Endothelial cell of umbilical vein (primary cell): Measurements from ENCODE around the gene RAI1. TPM values are rescaled to one million over a fixed set of nuclear protein-coding genes. Genes with fewer than 3 reads are reported as not detected.

ENCODE experiments used
- BruUV-seq: library from RNA; stranded (reverse); fragments of 400-500 nt; replicated peaks from 2 replicates; lab custom pipeline; 2021; lab: Mats Ljungman, UMichigan
- CTCF ChIA-PET: fragments of 300-600, 350-600 bp; sonication (Branson Sonifier 250); formaldehyde crosslinking; loops from one replicate; lab custom pipeline; 2021; ENCODE audit warnings: antibody characterized with exemption, inconsistent platforms; lab: Charles Lee
- POLR2A ChIA-PET: fragments of 300-600, 350-600 bp; sonication (Branson Sonifier 250); formaldehyde crosslinking; loops from one replicate; lab custom pipeline; 2021; ENCODE audit warnings: antibody characterized with exemption, inconsistent platforms; lab: Charles Lee
- DNase-seq: peaks from one replicate; pipeline ENCODE4 v3.0.0-alpha.2; 2011; ENCODE audit warnings: low read depth, low spot score
- FAIRE-seq: peaks from 2 replicates; lab custom pipeline; 2011; peaks lifted over from hg19 to GRCh38; lab: Jason Lieb, UNC
- H2AFZ ChIP-seq: 2 replicates; pipeline ENCODE4 v1.6.0; 2012; ENCODE audit warnings: low read depth, low read length, control low read depth, inconsistent platforms
- H3K27ac ChIP-seq: 2 replicates; pipeline ENCODE4 v1.5.1; 2011; ENCODE audit warnings: low read depth, mild to moderate bottlenecking, control low read depth, low read length, moderate library complexity; ENCODE audit not compliant: insufficient read depth
- H3K27me3 ChIP-seq, 2 experiments: 2 replicates each; pipeline versions ENCODE4 v1.6.0 to v1.6.1; 2011; ENCODE audit warnings: low read length in 2 of 2, mixed read lengths in 1 of 2; ENCODE audit not compliant: control insufficient read depth in 2 of 2, insufficient read depth in 2 of 2
- H3K36me3 ChIP-seq, 2 experiments: 2 replicates in 1 of 2; 3 replicates in 1 of 2; pipeline ENCODE4 v1.5.1; 2011; ENCODE audit warnings: low read length in 2 of 2, mild to moderate bottlenecking in 1 of 2, moderate library complexity in 1 of 2; ENCODE audit not compliant: control insufficient read depth in 2 of 2, insufficient read depth in 2 of 2; ENCODE audit errors: extremely low read depth in 1 of 2
- H3K4me1 ChIP-seq: 3 replicates; pipeline ENCODE4 v1.5.1; 2011; ENCODE audit warnings: mild to moderate bottlenecking, low read length; ENCODE audit not compliant: control insufficient read depth, insufficient read depth; ENCODE audit errors: extremely low read depth
- H3K4me2 ChIP-seq: 2 replicates; pipeline ENCODE4 v1.6.1; 2011; ENCODE audit warnings: low read length, control low read depth, mixed read lengths; ENCODE audit not compliant: insufficient read depth
- H3K4me3 ChIP-seq, 3 experiments: fragments of 200-600 bp in 1 of 3; sonication (generic), shearing (Covaris generic) in 1 of 3; replicated peaks in 1 of 3; 2 replicates each; pipeline ENCODE4 v1.5.1; 2011 to 2016; ENCODE audit warnings: control low read depth in 3 of 3, low read length in 3 of 3, mild to moderate bottlenecking in 2 of 3, inconsistent platforms in 1 of 3, low read depth in 1 of 3, moderate library complexity in 1 of 3; ENCODE audit not compliant: insufficient read depth in 1 of 3
- H3K79me2 ChIP-seq: 2 replicates; pipeline ENCODE4 v1.6.0; 2012; ENCODE audit warnings: low read length, inconsistent platforms; ENCODE audit not compliant: control insufficient read depth, insufficient read depth
- H3K9ac ChIP-seq: replicated peaks from 2 replicates; pipeline ENCODE3; 2011; ENCODE audit warnings: low read length, control low read depth; ENCODE audit not compliant: insufficient read depth; ENCODE audit errors: extremely low read depth
- H3K9me1 ChIP-seq: replicated peaks from 3 replicates; pipeline ENCODE4 v1.6.0; 2011; ENCODE audit warnings: mild to moderate bottlenecking, low read length; ENCODE audit not compliant: control insufficient read depth, insufficient read depth; ENCODE audit errors: extremely low read depth
- H3K9me3 ChIP-seq: replicated peaks from 2 replicates; pipeline ENCODE4 v1.5.1; 2012; ENCODE audit warnings: low read length, inconsistent platforms; ENCODE audit not compliant: control insufficient read depth, insufficient read depth
- H4K20me1 ChIP-seq: replicated peaks from 2 replicates; pipeline ENCODE3; 2011; ENCODE audit warnings: mild to moderate bottlenecking, low read length; ENCODE audit not compliant: control insufficient read depth, insufficient read depth; ENCODE audit errors: extremely low read depth
- CTCF ChIP-seq, 2 donors: IDR thresholded peaks; 1 replicate in 1 of 2; 2 replicates in 1 of 2; pipeline ENCODE4 v1.5.1; 2011; ENCODE audit warnings: low read length in 2 of 2, mild to moderate bottlenecking in 2 of 2, moderate library complexity in 2 of 2, control low read depth in 1 of 2, inconsistent platforms in 1 of 2, low read depth in 1 of 2; ENCODE audit not compliant: insufficient read depth in 1 of 2; ENCODE audit errors: extremely low read depth in 1 of 2
- EZH2 ChIP-seq: IDR thresholded peaks from 2 replicates; pipeline ENCODE4 v1.6.1; 2012; ENCODE audit warnings: borderline replicate concordance, low read depth, mild to moderate bottlenecking, moderate library complexity, low read length, inconsistent platforms; ENCODE audit not compliant: severe bottlenecking
- FOS ChIP-seq: IDR thresholded peaks from 2 replicates; pipeline ENCODE4 v1.6.1; 2011; ENCODE audit warnings: mild to moderate bottlenecking, low read length, moderate library complexity, borderline replicate concordance; ENCODE audit not compliant: insufficient read depth
- GATA2 ChIP-seq: IDR thresholded peaks from 2 replicates; pipeline ENCODE4 v1.7.0; 2011; ENCODE audit warnings: low read depth, mild to moderate bottlenecking, moderate library complexity, mixed read lengths, low read length; ENCODE audit not compliant: insufficient read length, insufficient read depth
- JUN ChIP-seq: IDR thresholded peaks from 2 replicates; pipeline ENCODE4 v1.6.1; 2011; ENCODE audit warnings: borderline replicate concordance, low read depth; ENCODE audit not compliant: insufficient read length, insufficient read depth
- MAX ChIP-seq: IDR thresholded peaks from 2 replicates; pipeline ENCODE4 v1.6.1; 2011; ENCODE audit not compliant: insufficient read depth, insufficient read length
- MYC ChIP-seq: IDR thresholded peaks from one replicate; pipeline ENCODE4 v1.6.1; 2011; ENCODE audit warnings: mild to moderate bottlenecking, low read depth, low read length
- POLR2A ChIP-seq: IDR thresholded peaks from 2 replicates; pipeline ENCODE4 v1.6.1; 2012; ENCODE audit warnings: low read depth, mild to moderate bottlenecking, control low read depth, low read length
- POLR2AphosphoS5 ChIP-seq: IDR thresholded peaks from 2 replicates; pipeline ENCODE4 v1.6.1; 2012; ENCODE audit warnings: low read depth, mild to moderate bottlenecking, control low read depth, low read length, moderate library complexity; ENCODE audit not compliant: insufficient read depth
- dilution Hi-C: fragments of 300-500 bp; cut with MboI; formaldehyde crosslinking; loops from one replicate; pipeline ENCODE4 v1.15.0; 2019; ENCODE audit warnings: low sequenced_read_pairs; ENCODE audit not compliant: extremely low pct_ligation_motif_present
- intact Hi-C: fragments of 100-400 bp; cut with micrococcal nuclease; formaldehyde crosslinking; loops from one replicate; pipeline ENCODE4 v1.10.0; 2022
- polyA plus RNA-seq, 4 experiments: library from polyadenylated mRNA; depleted of rRNA in 3 of 4; stranded (reverse) in 3 of 4; unstranded in 1 of 4; fragments of >200 nt; gene quantifications; 2 replicates each; pipeline versions ENCODE4 v1.2.1 to v1.2.3, GENCODE V29; 2011 to 2012; ENCODE audit warnings: missing spikeins in 1 of 4
- total RNA-seq: library from RNA; stranded (reverse); gene quantifications from 2 replicates; pipeline ENCODE4 v1.2.3, GENCODE V29; 2021

RAI1 gene
- total and polyA plus RNA-seq, 2 donors (not counting 3 experiments of a cell fraction or from before 2014, with no cell fraction given) = 7.8 to 43.3 TPM

GRCh38 chr17:17818088-17818526, 136.8 kb downstream of the RAI1 start:
- no peak overlapping the region for H3K27ac ChIP-seq
- FAIRE-seq (peak; percentile 64), DNase-seq (no peak)
- CTCF ChIA-PET = interaction anchor here (0.6 to 1.0 kb wide), 3 partner anchors 16 to 215 kb away, joined by 3 read pairs; no protein-coding TSS in a partner anchor
- no TSS peak for BruUV-seq
- no peak overlapping the region for H3K9ac ChIP-seq
- no peak overlapping the region for H3K4me2 ChIP-seq
- intact Hi-C loops (loop anchor here (5.0 kb wide), 1 partner anchor 611 kb away; the partner anchor contains the start of gene PLD6), dilution Hi-C loops (no loop called here)
- no peaks in the 10 kb centered on the region for H3K9me1 ChIP-seq
- peaks cover 15 to 27% of the 10 kb centered on the region in 2 experiments for H3K36me3 ChIP-seq
- no peaks in the 10 kb centered on the region for H3K9me3 ChIP-seq
- H4K20me1 ChIP-seq = no peaks in the 10 kb centered on the region
- H2AFZ ChIP-seq = no peak overlapping the region
- TF ChIP-seq MAX (no peak), POLR2AphosphoS5 (no peak), POLR2A (no peak), JUN (no peak), CTCF (IDR thresholded peaks at IDR 0.05; ENCODE audit: extremely low read depth in 1 of 2, insufficient read depth in 1 of 2, low read depth in 1 of 2, low read length in 2 of 2) (no peak), GATA2 (no peak), MYC (no peak), FOS (no peak), EZH2 (no peak)
- H3K79me2 ChIP-seq = peaks cover 22% of the 10 kb centered on the region
- no peaks in the 10 kb centered on the region for H3K27me3 ChIP-seq
- H3K4me3 ChIP-seq = no peak overlapping the region
- POLR2A ChIA-PET = no interaction called here
- H3K4me1 ChIP-seq = peaks cover 14% of the 10 kb centered on the region
